ENCODE results near the gene ARID4B.

DNA sequence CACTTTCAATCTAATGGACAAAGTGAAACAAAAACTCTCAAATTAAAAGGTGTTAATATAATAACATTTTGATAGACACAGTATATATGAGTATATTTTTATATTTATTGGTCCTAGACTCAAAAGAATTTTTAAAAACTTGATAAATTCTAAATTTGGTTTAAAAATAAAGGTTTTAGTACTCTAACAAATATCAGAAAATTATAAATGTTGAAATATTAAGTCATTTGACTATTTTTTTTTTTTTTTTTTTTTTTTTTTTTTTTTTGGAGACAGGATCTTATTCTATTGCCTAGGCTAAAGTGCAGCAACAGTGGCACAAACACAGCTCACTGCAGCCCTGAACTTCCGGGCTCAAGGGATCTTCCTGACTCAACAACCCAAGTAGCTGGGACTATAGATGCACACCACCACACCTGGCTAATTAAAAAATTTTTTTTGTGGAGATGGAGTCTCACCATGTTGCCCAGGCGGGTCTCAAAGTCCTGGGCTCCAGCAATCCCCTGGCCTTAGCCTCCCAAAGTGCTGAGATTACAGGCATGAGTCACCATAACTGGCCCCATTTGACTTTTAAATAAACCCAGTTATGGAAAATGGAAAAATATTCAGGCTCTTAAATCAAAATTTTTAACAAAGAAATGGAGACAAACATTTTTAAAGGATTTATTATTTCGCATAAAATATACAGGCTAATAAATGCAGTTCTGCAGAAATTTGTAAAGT lies 106.2 kb downstream of the ARID4B start:
- TF ChIP-seq, protein P1, sequence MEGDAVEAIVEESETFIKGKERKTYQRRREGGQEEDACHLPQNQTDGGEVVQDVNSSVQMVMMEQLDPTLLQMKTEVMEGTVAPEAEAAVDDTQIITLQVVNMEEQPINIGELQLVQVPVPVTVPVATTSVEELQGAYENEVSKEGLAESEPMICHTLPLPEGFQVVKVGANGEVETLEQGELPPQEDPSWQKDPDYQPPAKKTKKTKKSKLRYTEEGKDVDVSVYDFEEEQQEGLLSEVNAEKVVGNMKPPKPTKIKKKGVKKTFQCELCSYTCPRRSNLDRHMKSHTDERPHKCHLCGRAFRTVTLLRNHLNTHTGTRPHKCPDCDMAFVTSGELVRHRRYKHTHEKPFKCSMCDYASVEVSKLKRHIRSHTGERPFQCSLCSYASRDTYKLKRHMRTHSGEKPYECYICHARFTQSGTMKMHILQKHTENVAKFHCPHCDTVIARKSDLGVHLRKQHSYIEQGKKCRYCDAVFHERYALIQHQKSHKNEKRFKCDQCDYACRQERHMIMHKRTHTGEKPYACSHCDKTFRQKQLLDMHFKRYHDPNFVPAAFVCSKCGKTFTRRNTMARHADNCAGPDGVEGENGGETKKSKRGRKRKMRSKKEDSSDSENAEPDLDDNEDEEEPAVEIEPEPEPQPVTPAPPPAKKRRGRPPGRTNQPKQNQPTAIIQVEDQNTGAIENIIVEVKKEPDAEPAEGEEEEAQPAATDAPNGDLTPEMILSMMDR (conservative IDR thresholded peaks at IDR 0.05 in 1 of 2, IDR thresholded peaks at IDR 0.05 in 1 of 2; ENCODE audit: low read depth in 1 of 2, low read length in 2 of 2) = no peak
- no peak for TF ChIP-seq EZH2 (IDR thresholded peaks at IDR 0.05; ENCODE audit: low read length, missing control alignments)
